Neutrophil (primary cell): ENCODE measurements around the gene MMP25.
A peak's percentile ranks its signal among the peaks of the same experiment; 100 is the strongest.
"Not testable (repeated sequence)": the region's sequence is repeated elsewhere in the genome, so short reads cannot be mapped to it uniquely, and the experiment has no call there.

Experiments
- H3K27ac ChIP-seq: fragments of 200-600 bp; sonication (generic); 2 replicates; pipeline ENCODE4 v1.5.1; 2016; ENCODE audit warnings: mild to moderate bottlenecking, moderate library complexity
- H3K27me3 ChIP-seq: fragments of 200-600 bp; sonication (generic); 2 replicates; pipeline ENCODE4 v1.6.0; 2016; ENCODE audit warnings: mild to moderate bottlenecking
- H3K36me3 ChIP-seq: fragments of 200-600 bp; sonication (generic); 2 replicates; pipeline ENCODE4 v1.5.1; 2017
- H3K4me1 ChIP-seq, 2 experiments: fragments of 200-600 bp in 1 of 2; sonication (generic) in 1 of 2; 1 replicate in 1 of 2; 2 replicates in 1 of 2; pipeline versions ENCODE4 v1.5.1 to v1.6.1; 2013 to 2016; ENCODE audit warnings: low read depth in 1 of 2, low read length in 1 of 2, mild to moderate bottlenecking in 1 of 2, moderate library complexity in 1 of 2; ENCODE audit not compliant: control insufficient read depth in 1 of 2, insufficient read depth in 1 of 2
- H3K4me3 ChIP-seq, 2 experiments: fragments of 200-600 bp in 1 of 2; sonication (generic) in 1 of 2; 1 replicate in 1 of 2; 2 replicates in 1 of 2; pipeline ENCODE4 v1.5.1; 2013 to 2016; ENCODE audit warnings: low read depth in 1 of 2, low read length in 1 of 2, mild to moderate bottlenecking in 1 of 2, moderate library complexity in 1 of 2
- H3K9me3 ChIP-seq: fragments of 200-600 bp; sonication (generic); 2 replicates; pipeline ENCODE4 v1.5.1; 2016
- TF ChIP-seq, protein P1 (sequence below): fragments of 200-600 bp; sonication (generic); IDR thresholded peaks from 2 replicates; pipeline ENCODE4 v1.5.1; 2016; ENCODE audit warnings: antibody characterized with exemption

The MMP25 gene

DNA sequence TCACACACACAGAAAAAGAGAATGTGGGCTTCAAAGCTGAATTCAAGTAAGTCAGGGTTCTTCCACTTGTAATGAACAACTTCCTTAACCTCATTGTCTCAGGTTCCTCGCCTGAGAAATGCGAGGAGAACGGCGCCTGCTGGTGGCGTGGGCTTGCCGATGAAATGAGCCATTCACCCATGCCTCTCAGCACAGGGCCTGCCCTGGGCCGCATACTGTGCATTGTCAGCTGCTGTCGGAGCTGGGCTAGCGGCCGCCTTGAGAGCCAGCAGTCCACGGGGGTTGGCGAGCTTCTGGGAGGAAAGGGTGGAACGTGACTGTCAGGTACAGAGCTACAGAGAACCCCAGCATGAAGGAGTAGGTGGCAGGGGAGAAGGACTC is 7.0 kb downstream of the MMP25 start:
- H3K4me3 ChIP-seq: peak overlapping the region; percentile 99
- TF ChIP-seq, protein P1, sequence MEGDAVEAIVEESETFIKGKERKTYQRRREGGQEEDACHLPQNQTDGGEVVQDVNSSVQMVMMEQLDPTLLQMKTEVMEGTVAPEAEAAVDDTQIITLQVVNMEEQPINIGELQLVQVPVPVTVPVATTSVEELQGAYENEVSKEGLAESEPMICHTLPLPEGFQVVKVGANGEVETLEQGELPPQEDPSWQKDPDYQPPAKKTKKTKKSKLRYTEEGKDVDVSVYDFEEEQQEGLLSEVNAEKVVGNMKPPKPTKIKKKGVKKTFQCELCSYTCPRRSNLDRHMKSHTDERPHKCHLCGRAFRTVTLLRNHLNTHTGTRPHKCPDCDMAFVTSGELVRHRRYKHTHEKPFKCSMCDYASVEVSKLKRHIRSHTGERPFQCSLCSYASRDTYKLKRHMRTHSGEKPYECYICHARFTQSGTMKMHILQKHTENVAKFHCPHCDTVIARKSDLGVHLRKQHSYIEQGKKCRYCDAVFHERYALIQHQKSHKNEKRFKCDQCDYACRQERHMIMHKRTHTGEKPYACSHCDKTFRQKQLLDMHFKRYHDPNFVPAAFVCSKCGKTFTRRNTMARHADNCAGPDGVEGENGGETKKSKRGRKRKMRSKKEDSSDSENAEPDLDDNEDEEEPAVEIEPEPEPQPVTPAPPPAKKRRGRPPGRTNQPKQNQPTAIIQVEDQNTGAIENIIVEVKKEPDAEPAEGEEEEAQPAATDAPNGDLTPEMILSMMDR: peak; percentile 15
- H3K27me3 ChIP-seq, H3K9me3 ChIP-seq: not testable (repeated sequence)
- peaks cover 78% of the 10 kb centered on the region for H3K36me3 ChIP-seq
- peaks cover 95 to 99% of the 10 kb centered on the region in 2 experiments for H3K4me1 ChIP-seq
- H3K27ac ChIP-seq: peak overlapping the region; percentile 94

DNA sequence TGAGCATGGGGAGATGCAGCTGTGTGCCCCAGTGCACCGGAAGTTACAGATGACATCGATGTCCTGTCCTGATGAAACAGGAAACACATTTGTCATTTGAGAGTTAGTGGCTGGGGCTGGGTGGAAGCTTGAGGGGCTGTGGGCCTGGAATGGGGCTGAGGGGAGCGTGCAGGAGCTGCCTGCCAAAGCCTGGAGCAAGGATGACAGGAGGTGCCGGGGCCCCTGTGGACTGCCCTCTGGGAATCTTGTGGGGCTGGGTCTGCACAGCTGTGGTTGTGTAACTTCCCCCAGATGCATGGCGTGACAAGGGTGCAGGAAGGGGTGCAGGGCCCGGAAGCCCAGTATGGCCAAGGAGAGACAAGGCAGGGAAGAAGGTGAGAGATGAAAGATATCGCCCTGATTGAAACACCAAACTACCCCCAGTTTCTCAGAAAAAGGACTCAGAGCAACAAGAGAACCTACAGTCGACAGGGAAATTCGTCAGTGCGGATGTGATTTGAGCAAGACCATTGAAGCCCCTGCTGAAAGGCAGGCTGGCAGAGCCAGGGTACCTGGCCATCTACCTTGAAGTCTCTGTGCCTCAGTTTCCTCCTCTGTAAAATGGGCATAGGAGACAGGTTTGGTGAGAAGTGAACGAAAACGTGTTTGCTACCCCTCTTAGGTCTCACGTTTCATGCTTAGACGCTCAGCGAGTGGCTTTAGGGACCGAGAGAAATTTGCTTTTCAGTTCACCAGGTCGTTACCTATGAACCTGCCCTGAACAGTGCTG is 8.8 kb downstream of the MMP25 start:
- H3K4me1 ChIP-seq: peaks cover 92 to 97% of the 10 kb centered on the region in 2 experiments
- peak overlapping the region; percentile 94 for H3K27ac ChIP-seq

DNA sequence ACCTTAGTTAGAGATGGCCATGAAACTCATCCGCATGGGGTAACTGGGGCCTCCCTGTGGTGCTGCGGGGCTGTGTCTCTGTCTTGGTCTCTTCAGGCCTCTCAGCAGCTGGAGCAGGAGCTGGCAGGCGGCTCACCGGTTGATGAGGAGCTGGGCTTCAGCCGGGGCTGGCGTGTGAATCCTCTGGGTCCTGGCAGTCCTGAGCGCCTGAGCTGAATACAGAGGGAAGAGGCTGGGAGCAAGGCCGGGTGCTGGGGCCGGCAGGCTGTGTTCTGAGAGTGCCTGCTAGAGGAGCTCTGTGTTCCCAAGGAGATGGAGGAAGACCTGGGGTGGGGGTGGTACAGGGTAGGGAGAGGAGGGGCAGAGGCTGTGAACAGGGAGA is 9.4 kb downstream of the MMP25 start:
- peak overlapping the region; percentile 94 for H3K27ac ChIP-seq
- peaks cover 78% of the 10 kb centered on the region for H3K36me3 ChIP-seq
- peaks cover 92 to 97% of the 10 kb centered on the region in 2 experiments for H3K4me1 ChIP-seq
- H3K27me3 ChIP-seq, H3K9me3 ChIP-seq: not testable (repeated sequence)
- peak overlapping the region; percentile 98 to 99 for H3K4me3 ChIP-seq

More for the DNA sequence above, 8.8 kb downstream of the MMP25 start:
- peak overlapping the region; percentile 98 to 99 for H3K4me3 ChIP-seq
- TF ChIP-seq, protein P1: no peak
- no peaks in the 10 kb centered on the region for H3K9me3 ChIP-seq
- H3K27me3 ChIP-seq: no peaks in the 10 kb centered on the region
- H3K36me3 ChIP-seq: peaks cover 78% of the 10 kb centered on the region

DNA sequence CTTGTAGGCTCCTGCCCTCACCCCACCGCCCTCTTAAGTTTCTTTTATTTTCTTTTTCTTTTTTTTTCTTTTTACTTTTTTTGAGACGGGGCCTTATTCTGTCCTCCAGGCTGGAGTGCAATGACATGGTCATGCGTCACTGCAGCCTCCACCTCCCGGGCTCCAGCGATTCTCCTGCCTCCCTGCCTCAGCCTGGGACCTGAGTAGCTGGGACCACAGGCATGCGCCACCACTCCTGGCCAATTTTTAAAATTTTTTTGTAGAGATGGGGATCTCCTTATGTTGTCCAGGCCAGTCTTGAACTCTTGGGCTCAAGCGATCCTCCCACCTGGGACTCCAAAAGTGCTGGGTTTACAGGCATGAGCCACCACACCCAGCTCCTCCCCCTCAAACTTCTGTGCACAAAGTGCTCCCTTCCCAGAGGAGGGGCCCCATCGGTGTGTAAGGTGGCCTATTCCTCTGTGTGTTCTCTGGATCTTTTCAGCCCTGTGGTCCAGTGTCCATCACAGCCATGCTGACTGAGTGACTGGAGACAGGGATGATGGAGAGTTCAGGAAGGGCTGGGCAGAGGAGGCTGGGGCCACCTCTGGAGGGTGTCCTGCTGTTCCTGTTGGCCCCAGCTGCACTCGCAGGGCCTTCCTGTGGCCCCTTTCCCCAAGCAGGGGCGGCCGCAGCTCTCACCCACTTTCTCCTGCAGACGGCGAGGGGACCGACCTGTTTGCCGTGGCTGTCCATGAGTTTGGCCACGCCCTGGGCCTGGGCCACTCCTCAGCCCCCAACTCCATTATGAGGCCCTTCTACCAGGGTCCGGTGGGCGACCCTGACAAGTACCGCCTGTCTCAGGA is 10.2 kb downstream of the MMP25 start:
- H3K27me3 ChIP-seq: no peaks in the 10 kb centered on the region
- peaks cover 72% of the 10 kb centered on the region for H3K36me3 ChIP-seq
- H3K9me3 ChIP-seq: no peaks in the 10 kb centered on the region
- peaks cover 90 to 97% of the 10 kb centered on the region in 2 experiments for H3K4me1 ChIP-seq
- peak overlapping the region; percentile 94 for H3K27ac ChIP-seq
- peak overlapping the region; percentile 98 to 99 for H3K4me3 ChIP-seq
- TF ChIP-seq, protein P1: no peak

DNA sequence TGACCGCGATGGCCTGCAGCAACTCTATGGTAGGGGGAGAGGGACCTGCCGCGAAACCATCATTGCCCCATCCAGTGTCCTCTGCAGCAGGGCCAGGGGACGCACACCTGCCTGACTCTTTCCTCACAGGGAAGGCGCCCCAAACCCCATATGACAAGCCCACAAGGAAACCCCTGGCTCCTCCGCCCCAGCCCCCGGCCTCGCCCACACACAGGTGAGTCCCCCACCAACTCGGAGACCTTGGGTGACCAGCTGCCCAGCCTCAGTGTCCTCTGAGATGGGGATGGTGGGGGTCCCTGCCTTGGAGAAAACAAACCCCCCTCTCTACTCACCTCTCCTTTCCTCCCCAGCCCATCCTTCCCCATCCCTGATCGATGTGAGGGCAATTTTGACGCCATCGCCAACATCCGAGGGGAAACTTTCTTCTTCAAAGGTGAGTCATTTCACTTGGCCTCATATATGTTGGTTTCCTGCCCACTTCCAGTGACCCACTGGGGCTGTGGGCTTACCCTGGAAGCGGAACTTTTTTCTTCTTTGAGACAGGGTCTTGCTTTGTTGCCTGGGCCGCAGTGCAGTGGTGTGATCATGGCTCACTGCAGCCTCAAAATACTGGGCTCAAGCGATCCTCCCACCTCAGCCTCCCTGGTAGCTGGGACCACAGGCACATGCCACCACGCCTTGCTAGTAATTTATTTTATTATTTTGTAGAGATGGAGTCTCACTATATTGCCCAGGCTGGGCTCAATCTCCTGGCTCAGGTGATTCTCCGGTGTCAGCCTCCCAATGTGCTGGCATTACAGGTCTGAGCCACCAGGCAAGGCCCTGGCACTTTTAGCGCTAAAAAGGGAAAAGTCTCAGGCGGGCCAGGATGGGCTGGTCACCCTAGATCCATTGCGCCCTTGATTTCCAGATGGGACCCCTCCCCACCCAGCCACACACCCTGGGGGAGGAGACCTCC is 11.1 kb downstream of the MMP25 start:
- TF ChIP-seq, protein P1: no peak
- Histone ChIP-seq H3K27ac (peak overlapping the region; percentile 94), H3K36me3 (peaks cover 63% of the 10 kb centered on the region), H3K4me1 (peaks cover 91 to 97% of the 10 kb centered on the region in 2 experiments), H3K27me3 (no peaks in the 10 kb centered on the region), H3K9me3 (no peaks in the 10 kb centered on the region), H3K4me3 (peak overlapping the region; percentile 98 to 99)
